Ishikawa (cell line): ENCODE results near the gene EVL.

Source experiments
- CREB1 ChIP-seq: IDR thresholded peaks from 2 replicates; pipeline ENCODE4 v1.6.1; 2012; ENCODE audit warnings: low read depth
- YY1 ChIP-seq: IDR thresholded peaks from 2 replicates; pipeline ENCODE4 v1.6.1; 2012; ENCODE audit warnings: low read depth

DNA sequence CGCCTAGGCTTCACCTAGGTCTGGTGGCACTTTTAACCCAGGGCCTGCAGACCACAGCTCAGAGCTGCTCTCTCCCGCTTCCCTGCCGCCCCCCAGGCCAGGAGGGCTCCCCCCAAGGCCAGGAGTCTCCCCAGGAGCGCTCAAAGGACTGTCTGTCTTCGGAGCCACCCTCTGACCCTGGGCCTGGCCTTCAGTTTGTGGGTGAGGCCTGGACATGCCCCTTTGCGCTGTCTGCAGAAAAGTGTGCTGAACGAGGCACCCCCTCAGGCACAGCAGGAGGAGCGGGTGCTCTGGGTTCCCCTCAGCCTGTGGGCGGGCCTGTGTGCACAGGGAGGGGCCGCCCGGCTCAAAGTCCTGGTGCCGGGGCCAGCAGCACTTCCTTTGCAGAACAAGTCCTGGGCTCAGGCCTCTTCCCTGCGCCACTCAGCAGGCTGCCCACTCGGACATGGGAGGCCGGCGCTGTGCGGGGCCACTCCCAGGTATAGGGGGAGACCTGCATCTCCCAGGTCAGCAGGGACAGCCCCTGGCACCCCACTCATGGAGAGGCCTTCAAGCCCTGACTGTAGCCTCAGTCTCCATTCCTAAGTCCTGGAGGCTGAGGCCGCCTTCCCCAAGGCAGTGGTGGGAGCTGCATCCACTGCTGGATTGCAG, 79.9 kb downstream of the EVL start:
- TF ChIP-seq YY1: no peak
- no peak for TF ChIP-seq CREB1
